ENCODE measurements around the gene ARHGEF7.

GRCh38 chr13:111099290-111099689, 15.8 kb upstream of the ARHGEF7 start:
- TF ChIP-seq CTCF (IDR thresholded peaks at IDR 0.05) (no peak), POLR2A (IDR thresholded peaks at IDR 0.05) (no peak)
